Activated CD4-positive, alpha-beta T cell treated with anti-CD3 and anti-CD28 coated beads for 48 hours (primary cell): Measurements from ENCODE around the gene SEC14L1.

Source experiments
- DNase-seq: peaks from one replicate; pipeline ENCODE4 v3.0.0-alpha.2; 2020

SEC14L1 gene

GRCh38 chr17:77163511-77164280 lies 22.9 kb downstream of the SEC14L1 start:
- DNase-seq: no peak

- no peak for DNase-seq
Measured at GRCh38 chr17:77164483-77165091, 23.8 kb downstream of the SEC14L1 start.

- DNase-seq: no peak
Measured at GRCh38 chr17:77165577-77165976, 24.8 kb downstream of the SEC14L1 start.

GRCh38 chr17:77167472-77168306 lies 26.9 kb downstream of the SEC14L1 start:
- no peak for DNase-seq

GRCh38 chr17:77173104-77173503 lies 32.3 kb downstream of the SEC14L1 start:
- DNase-seq: no peak

- no peak for DNase-seq
Measured at GRCh38 chr17:77174928-77175661, 34.3 kb downstream of the SEC14L1 start.

- no peak for DNase-seq
Measured at GRCh38 chr17:77177002-77177741, 36.4 kb downstream of the SEC14L1 start.

- DNase-seq: no peak
Measured at GRCh38 chr17:77178050-77178449, 37.3 kb downstream of the SEC14L1 start.

GRCh38 chr17:77178563-77178962 lies 37.8 kb downstream of the SEC14L1 start:
- DNase-seq: no peak

- DNase-seq: no peak
Measured at GRCh38 chr17:77180503-77181357, 40.0 kb downstream of the SEC14L1 start.

GRCh38 chr17:77182205-77183172 lies 41.7 kb downstream of the SEC14L1 start:
- no peak for DNase-seq

- DNase-seq: no peak
Measured at GRCh38 chr17:77184474-77184873, 43.7 kb downstream of the SEC14L1 start.

GRCh38 chr17:77185137-77185536 lies 44.4 kb downstream of the SEC14L1 start:
- DNase-seq: no peak

- peak; percentile 25 for DNase-seq
Measured at GRCh38 chr17:77186141-77186604, 45.4 kb downstream of the SEC14L1 start.

GRCh38 chr17:77188084-77189066 lies 47.6 kb downstream of the SEC14L1 start:
- no peak for DNase-seq

GRCh38 chr17:77189148-77189547 lies 48.4 kb downstream of the SEC14L1 start:
- DNase-seq: peak; percentile 28

- no peak for DNase-seq
Measured at GRCh38 chr17:77190576-77190975, 49.8 kb downstream of the SEC14L1 start.

GRCh38 chr17:77191244-77191643 lies 50.5 kb downstream of the SEC14L1 start:
- DNase-seq: no peak

GRCh38 chr17:77193653-77194052 lies 52.9 kb downstream of the SEC14L1 start:
- no peak for DNase-seq
